GM21723 (cell line): Measurements from ENCODE around the gene AGMO.

Source experiments
- ATAC-seq: cut with Tn5 transposase; IDR thresholded peaks from one replicate; pipeline ENCODE4 v1.9.1; 2021; ENCODE audit warnings: mild to moderate bottlenecking, moderate library complexity; ENCODE audit not compliant: unreplicated experiment

AGMO gene

DNA sequence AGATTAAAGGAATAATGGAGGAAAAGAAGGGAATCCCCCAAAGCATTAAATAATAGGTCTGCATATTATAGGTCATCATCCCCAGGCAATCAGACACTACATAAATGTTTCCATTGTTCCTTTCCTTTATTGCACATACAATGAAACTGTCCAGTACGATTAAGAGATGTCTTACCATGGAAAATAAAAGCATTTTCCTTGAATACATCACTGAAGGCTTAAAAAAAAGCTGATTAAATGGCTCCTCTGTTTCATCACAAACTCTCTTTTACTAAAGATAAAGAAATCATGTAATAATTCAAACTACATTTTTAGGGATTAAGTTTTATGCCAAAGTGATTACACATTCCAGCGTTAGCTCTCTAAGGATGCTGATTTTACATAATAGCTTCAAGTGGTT lies 316.0 kb downstream of the AGMO start:
- no peak for ATAC-seq

DNA sequence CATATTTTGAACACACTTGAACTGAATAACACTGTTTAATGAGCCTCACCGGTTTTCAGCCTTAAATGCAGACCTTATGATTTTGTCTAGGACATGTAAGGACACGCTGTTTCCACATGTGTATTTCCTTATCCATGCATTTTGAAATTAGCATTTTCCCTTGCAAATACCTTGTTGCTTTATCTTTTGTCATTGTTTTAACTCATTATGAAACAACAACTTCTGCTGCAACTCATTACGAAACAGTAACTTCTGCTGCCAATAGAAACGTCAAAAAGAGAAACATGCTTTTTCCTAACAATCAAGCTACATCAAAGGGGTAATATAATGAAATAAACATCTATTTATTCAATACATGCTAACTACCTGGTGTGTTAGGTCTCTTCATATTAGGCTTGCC lies 322.0 kb downstream of the AGMO start:
- no peak for ATAC-seq

DNA sequence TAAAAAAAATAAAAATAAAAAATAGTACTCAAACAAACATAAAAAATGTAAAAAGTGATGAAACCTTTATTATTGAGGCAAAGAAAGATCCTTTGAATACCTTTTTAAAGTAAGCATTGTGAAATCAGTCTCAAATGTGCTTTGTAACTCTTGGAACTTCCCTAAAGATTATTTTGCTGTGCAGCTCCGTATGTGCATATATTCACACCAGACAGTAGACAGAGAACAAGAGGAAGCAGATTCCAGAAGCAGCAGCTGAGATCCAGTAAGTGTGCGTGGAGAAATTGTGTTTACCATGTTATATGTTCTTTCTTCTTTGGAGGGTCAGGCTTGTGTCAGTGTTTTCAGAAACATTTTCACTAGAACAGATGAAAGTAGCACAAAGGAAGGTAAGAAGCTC lies 324.9 kb downstream of the AGMO start:
- ATAC-seq: no peak

DNA sequence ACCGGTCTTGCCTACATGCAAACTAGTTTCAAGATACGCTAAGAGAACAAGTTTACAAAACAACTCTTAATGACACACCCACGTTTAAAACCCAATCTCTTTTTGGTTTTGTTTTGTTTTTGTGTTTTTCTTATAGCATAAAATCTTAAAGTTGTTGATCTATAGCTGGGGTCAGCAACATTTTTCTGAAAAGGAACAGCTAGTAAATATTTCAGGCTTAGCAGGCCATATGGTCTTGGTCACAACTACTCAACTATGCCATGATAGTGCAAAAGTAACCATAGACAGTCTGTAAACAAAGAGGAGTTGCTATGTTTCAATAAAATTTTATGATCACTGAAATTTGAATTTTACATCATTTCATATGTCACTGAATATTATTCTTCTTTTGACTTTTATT lies 327.4 kb downstream of the AGMO start:
- no peak for ATAC-seq

DNA sequence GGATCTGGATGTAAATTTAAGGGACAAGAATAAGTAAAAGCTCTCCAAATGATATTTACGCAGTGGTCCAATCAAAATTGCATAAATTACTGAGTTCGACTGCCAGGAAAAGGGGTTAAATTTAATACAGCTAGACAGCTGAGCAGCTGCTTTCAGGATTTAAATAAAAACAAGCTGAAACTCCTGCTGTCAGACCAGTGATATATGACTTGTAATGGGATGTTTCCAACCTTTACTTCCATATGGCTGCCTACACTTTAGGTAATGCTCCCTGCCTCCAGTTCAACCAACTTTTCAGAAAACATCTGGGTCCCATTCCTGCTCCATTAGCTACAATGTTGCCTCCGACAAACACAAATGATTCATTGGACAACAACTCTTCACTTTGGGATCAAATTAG lies 333.0 kb downstream of the AGMO start:
- ATAC-seq: no peak

DNA sequence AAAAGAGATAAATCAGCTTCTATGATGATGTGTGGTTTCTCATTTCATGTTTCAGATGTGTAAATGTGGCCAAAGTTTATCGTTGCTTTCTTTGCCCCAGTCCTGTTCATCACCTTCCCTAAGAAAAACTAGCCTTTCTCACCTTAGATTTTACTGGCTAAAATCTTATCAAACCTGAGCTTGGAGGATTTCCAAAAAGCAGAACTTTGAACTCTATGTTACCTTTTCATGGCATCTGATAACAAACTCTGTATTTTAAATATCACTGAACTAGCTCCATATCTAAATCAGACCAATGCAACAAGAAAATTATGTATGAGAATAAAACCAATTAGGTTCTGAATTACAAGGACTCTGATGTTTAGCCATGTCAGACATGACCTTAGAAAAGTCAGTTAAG lies 335.8 kb downstream of the AGMO start:
- no peak for ATAC-seq

DNA sequence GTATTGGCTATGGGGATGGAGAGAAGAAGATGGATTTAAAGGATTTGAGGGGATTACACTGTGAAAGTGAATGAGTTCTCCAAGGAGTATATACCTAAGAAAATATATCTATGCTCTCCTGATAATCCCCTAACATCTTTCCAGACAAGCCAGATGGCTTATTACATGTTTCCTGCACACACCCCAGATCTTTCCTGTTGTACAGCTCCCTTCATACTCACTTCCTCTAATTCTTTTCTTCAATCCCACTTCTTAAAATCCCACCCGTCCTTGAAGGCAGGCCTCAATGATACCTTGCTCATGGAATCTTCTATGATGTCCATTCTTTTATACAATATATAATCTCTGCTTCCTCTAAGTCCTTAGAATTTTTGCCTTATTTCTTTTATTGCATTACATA lies 342.1 kb downstream of the AGMO start:
- ATAC-seq: no peak

DNA sequence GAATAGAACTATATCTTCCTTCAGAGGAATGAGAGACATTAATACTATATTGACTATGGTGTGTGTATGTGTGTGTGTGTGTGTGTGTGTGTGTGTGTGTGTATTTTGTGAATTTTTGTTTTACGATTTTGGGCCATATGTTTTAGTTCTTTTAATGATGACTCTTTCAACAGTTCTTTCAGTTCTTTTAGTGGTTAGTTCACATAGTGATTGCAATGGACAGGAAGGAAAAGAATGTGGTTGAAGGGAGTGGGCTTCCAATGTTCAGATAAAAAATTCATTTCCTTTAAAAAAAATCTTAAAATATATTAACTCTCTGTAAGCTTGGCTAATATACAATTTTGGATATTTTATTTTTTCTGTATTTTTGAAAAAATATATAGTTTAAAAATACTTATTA lies 343.6 kb downstream of the AGMO start:
- no peak for ATAC-seq

DNA sequence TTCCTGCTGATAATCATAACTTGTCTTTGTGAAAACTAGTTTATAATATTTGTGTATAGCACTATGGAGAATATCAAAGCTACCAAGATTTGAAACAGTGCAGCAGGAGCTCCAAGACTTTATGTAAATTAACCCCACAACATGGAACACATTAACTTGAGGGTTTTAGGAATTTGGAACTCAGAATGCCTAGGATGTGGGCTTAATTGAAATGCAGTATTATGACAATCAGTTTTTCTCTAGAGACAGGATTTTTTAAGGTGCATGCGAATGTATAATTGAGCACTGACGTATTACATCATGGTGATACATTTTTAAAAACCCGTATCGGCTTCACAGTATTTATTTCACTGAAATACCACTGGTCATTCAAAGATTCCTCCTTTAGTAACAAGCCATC lies 346.2 kb downstream of the AGMO start:
- ATAC-seq: no peak

DNA sequence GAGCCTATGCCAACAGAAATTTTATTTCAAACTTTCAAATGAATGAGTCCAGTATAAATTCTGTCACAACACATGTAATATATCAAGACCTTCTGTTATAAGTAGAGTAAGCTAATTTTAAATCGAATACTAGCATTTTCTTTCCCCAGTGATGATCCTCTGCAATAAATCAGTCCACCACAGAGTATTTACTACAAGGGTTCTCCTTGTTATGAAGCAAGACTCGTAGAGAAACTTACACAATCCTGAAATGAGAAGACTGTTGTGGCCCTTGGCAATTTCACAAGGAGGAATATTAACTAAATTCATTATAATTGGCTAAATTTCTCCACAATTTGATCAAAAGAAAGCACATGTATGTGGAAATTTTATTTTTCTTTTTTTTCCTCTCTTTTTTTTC lies 346.8 kb downstream of the AGMO start:
- no peak for ATAC-seq

DNA sequence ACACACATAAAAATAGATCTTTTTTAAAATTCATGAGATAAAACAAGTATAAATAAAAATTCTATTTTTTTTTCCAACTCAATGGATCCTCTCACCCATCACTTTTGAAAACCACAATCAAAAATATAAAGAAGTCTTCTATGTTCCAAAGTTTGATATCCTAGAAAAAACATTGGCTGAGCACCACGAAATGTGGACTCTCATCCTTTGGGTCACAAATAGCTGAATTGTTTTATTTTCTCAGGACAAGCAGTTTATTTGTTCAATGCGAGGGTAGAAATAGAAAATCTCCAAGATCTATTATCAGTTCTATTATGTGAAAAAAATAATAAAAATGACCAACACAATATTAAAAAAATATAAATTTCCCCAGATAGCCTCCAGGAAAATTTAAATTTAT lies 348.7 kb downstream of the AGMO start:
- ATAC-seq: no peak

DNA sequence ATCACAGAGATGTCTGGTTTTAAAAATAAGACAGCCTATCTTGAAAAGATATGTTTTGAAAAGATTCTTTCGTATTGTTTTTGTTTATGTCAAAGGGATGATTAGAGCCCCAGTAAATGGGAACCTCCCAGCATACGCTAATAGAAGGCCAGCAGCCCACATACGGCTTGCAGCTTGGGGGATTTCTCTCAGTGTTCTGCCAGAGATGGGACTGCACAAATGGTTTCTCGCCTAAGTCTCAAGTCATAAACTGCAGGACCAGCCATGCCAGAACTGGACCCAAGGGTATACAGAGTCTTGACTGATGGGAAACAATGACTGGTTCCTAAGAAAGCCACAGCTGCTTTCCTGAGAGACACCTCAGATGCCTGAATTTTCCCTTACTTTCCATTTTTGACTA lies 352.4 kb downstream of the AGMO start:
- no peak for ATAC-seq

DNA sequence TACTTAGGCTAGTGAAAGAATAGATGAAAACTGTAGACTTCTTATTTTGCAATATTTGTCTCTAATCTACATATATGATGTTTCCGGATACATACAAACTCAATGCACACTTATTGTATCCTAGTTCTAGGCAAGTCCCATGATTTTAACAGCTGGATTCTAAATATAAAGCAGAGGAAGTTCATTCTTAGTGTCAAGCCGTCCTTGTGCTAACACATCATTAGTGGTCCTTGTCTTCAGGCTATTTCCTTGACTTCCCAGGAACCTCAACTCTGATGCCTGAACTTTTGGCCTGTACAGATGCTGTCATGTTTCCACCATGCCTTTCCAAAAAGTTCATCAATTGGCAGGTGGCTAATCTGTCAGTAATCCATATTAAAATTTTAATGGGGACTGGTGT lies 357.4 kb downstream of the AGMO start:
- ATAC-seq: no peak

DNA sequence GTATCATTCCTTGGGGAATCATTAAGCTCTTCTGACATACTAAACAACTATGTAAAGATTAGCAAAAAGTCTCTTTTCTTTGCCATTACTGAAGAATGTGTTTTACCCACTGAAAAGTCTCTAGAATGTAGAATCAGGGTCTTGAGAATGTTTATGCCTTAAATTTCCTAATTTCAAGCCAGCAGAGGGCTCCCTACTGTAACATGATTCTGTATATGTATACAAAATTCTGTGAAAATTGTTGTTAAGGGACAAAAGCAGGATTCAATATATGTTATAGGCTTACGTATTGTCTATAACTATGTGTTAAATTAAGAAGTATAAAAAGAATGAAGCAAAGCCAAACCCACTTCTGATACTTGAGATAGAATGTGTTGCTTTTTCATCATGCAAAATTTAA lies 362.3 kb downstream of the AGMO start:
- no peak for ATAC-seq

DNA sequence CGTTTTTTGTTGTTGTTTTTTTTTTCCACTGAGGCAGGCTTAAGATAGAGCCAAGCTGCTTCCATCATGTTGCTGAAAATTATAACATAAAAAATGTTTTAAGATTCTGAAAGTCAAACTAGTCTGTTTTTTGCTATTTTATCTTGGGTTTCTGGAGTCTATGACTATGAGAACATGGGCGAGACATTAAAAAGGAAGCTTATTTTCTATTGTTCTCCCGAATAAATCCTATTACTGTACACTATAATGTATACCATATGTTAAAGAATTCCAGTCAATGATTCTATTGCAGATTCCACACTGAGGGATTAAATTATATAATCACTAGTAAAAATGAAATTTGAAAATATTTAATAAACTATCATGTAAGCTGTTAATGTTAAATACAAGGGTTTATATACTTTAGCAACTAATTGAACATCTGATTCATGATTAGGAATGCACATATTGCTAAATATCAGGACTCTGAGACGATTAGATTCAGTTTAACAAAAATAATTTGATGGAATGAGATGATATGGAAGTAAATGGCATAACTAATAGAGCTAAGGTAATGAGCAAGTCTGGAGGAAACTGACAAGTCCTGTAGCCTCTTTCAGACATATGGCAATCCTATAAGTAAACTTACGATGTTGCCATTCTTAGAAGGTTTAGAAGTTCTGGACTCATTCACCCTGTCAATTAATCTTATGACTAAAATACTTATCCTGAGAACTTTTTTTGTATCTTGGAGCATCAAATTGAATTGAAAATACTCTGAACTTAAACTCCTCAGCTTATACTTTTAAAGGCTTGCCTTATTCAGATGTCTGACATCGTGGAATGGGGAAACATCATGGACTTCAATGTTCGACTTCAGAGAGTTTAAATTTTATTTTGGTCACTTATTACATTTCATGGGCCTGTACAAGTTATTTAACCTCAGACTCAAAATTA lies 364.5 kb downstream of the AGMO start:
- ATAC-seq: no peak

DNA sequence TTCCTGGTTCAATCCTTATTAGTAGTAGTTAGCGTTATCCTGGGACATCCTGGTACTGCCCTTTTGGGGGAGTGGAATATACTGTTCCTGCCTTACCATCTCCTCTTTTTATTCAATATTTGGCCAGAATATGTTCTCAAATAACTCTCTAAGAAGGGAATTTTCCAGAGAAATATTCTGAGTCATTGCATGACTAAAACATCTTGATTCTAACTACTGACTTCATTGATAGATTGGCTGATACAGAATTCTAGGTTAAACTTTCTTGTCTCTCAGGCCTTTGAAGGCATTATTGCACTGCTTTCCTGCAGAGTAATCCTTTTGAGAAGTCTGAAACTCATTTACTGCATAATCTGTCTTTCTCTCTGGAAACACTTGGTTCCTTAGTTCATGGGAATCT lies 383.8 kb downstream of the AGMO start:
- ATAC-seq: no peak

DNA sequence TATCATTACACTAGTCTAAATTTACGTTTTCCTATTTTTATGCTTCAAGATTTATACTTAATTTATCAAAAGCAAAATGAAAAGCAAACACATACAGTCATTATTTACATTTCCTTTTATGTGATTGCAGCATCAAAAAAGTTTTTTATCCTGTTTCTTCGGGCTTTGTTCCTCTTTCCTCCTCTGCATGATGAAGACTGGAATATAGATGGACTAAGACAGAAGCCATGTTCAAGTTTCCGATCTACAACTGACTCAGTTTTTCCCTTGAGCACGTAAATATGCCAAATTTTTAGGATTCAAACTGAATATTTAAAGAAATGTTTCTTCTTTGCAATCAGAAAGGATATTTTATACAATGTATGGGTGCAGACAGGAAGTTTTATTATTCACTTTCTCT lies 385.7 kb downstream of the AGMO start:
- no peak for ATAC-seq

DNA sequence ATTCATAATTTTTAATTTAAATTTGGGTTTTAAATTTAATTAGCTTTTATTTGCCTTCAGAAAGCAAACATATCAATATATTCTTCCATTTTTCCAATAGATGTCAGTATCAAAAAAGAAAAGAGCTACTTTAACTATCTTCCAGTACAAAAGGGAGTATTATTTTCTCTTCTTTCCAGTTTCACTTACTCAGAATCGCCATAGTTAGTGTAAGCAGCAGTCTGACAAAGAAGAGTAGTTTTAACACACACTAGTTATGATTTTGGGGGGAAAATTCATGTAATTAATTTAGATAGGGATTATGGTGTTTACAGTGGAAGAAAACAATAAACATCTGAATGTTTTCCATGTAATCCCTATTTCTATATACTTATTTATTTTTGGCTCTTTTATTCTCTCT lies 386.7 kb downstream of the AGMO start:
- no peak for ATAC-seq

DNA sequence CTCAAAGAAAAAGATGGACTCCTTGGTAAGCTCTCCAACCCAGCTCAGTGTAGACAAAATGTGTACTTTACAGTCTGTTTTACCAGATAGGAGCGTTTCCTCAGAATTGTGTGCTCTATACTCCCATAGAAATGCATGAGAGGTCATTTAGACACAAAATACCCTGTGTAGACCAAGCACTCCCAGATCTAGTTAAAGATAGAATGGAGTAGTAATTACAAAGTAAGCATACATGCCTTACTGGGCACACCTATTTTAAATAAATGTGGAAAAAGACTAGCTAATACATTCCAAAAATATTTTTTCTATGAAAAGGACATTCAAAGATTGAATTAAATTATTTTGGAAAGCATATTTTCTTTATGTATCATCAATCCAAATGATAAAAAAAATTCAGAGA lies 387.3 kb downstream of the AGMO start:
- no peak for ATAC-seq

DNA sequence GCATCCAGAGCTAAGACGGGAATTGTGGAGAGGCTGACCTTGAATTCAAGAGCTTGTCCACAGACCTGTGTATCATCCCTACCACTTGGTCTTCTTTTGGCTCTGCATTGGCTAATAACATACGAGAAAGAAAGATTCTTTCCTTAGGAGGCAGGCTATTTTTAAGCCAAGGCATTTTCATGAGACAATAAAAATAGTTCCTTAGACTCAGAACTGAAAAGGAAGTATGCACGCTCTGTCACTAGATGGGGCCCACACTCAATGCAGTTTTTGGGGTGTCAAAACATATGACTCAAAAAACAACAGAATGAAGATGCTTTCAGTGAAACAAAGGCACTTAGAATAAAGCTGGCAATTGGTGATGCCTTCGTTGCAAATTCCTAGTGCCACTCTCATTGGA lies 393.3 kb downstream of the AGMO start:
- no peak for ATAC-seq

DNA sequence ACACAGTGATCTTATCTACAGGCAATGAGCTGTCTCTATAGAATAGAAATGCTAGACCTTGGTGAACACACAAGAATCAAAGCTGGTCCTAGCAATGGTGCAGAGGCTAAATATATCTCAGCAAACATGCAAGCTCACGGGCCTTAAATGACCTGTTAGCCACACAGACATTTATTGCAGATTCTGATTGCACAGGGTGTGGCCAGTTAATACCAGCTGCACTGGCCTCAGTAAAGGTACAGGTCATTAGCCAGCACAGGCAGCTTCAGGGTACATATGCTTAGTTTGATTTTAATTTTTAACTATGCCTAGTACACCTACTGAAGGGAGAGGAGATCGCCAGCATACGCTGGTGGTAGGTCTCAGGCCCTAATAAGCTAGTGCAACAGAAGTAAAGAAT lies 393.9 kb downstream of the AGMO start:
- ATAC-seq: no peak

DNA sequence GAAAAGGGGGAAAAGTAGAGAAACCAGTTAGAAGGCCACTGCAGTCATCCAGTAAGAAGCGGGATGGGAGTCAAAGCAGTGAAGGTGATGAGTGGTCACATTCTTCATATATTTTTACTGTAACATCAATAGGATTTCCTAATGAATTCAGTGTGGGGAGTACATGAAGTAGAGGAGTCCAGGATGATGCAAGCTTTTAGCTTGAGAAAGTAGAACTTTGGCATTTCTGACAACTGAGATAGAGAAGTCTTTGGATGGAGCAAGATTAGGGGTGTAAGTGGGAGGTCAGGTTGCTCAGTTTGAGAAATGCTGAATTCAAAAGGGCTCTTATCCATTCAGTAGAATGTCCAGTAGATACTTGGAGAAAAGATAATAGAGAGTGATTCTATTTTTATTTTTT lies 395.2 kb downstream of the AGMO start:
- no peak for ATAC-seq

DNA sequence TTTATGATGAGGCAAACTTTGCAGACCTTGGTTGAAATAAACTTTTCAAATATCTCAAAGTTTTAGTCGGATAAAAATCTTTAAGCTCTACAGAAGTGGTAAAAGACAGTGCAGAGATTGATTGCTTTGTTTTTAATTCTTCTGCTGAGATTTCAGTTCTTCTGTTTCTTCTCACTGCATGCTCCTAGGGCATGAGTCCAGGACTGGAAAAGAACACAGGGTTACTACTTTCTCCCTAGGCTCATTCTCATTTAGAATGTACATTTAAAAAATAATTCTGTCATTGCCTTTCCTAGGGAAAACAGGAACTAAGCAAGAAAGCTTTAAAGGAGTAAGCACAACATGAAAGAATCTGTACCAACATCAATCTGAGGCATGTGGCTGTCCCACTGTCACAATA lies 402.6 kb downstream of the AGMO start:
- no peak for ATAC-seq
